ENCODE measurements around the gene IFIT2.
A peak's percentile ranks its signal among the peaks of the same experiment; 100 is the strongest.
"Not testable (repeated sequence)": the region's sequence is repeated elsewhere in the genome, so short reads cannot be mapped to it uniquely, and the experiment has no call there.

Gene IFIT2

GRCh38 chr10:89307269-89307577, 5.4 kb downstream of the IFIT2 start:
- no peak for DNase-seq (ENCODE audit: low spot score)

- no peak for DNase-seq (ENCODE audit: low spot score)
Observed at GRCh38 chr10:89308266-89308665, 6.4 kb downstream of the IFIT2 start.

DNA sequence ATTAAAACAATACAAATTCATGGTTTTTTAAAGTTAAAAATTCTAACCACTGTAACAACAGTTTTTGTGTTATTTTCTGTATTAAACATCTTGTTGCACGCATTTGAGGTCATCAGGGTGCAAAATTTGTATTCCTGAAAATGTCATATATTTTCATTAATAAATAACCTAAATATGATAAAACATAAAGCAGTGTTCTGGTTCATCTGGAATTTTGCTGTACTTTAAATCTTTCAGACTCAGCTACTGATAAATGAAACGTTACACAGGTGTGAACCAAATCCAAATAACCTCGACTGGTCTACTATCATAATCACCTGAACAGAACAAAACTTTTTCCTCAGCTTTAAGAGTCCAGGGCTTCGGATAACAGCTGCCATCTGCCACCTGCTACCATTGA, 6.9 kb downstream of the IFIT2 start:
- no peak for DNase-seq (ENCODE audit: low spot score)

DNA sequence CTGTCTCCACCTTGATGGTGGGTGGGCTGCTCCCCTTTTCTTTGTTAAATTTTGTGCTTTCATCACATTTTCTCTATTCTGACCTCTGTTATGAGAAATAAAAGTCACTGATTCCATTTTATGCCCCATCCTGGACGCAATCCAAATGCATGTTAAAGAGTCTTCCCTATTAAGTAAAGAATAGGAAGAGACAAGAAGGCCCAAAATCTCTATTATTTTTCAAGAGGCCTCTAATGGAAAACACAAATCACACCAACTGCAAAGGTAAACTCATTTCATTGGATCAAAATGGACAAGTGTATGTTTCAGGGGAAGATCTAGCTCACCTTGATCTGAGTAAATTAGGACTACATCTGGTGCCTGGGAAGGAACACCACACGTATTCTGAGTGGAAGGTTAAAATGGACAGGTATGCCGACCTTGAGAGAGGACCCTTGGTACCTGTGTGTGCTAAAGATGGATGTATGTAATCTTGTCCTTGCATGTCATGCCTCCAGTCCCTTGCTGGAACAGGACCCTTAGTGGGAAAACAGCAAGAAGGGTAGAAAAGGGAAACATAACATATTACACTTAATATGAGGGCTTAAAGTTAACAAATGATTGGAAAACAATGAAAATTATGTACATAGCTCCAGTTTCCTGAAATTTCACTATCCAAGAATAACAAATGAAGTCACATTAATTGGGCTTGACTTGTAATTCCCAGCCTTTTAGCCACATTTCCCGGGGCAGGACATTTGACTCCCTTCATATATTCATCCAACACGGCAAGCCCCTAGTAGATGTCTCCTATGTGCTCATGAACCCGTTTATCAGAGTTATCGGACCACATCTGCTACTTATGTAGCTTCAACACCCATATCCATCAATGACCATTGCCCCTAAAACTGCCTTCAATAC, 7.6 kb downstream of the IFIT2 start:
- no peak for DNase-seq (ENCODE audit: low spot score)

GRCh38 chr10:89310056-89310893, 8.4 kb downstream of the IFIT2 start:
- no peak for DNase-seq (ENCODE audit: low spot score)

GRCh38 chr10:89312973-89313372, 11.1 kb downstream of the IFIT2 start:
- no peak for DNase-seq (ENCODE audit: low spot score)

DNA sequence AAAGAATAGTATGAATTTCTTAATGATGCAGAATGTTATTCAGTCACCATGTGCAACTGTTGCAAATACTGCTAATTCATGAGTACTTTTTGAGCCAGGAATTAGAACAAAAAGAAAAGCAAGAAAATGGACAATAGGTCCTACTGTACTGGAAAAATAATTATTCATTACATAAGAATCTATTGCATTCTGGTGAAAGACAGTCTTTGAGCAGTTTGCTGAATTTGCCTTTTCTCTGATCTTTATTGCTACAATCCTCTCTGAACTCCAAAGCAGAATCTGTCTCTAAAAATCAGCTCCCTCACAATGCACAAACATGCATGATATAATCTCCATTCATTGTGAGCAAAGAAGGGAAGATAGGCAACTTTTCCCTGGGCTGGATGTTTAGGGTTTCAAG, 12.8 kb downstream of the IFIT2 start:
- no peak for DNase-seq (ENCODE audit: low spot score)

DNA sequence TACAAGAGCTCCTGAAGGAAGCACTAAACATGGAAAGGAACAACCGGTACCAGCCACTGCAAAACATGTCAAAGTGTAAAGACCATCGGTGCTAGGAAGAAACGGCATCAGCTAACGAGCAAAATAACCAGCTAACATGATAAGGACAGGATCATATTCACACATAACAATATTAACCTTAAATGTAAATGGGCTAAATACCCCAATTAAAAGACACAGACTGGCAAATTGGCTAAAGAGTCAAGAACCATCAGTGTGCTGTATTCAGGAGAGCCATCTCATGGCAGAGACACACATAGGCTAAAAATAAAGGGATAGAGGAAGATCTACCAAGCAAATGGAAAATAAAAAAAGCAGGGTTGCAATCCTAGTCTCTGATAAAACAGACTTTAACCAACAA, 16.2 kb downstream of the IFIT2 start:
- not testable (repeated sequence) for DNase-seq (ENCODE audit: low spot score)

- DNase-seq (ENCODE audit: low spot score) = not testable (repeated sequence)
Observed at GRCh38 chr10:89325081-89325480, 23.2 kb downstream of the IFIT2 start.

DNA sequence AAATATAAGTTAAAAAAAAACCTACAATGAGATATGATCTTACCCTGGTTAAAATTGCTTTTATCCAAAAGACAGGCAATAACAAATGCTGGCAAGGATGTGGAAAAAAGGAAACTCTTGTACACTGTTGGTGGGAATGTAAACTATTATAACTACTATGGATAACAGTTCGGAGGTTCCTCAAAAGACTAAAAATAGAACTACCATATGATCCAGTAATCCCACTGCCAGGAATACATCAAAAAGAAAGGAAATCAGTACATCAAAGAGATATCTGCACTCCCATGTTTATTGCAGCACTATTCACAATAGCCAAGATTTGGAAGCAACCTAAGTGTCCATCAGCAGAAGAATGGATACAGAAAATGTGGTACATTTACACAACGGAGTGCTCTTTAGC, 24.0 kb downstream of the IFIT2 start:
- not testable (repeated sequence) for DNase-seq (ENCODE audit: low spot score)

DNA sequence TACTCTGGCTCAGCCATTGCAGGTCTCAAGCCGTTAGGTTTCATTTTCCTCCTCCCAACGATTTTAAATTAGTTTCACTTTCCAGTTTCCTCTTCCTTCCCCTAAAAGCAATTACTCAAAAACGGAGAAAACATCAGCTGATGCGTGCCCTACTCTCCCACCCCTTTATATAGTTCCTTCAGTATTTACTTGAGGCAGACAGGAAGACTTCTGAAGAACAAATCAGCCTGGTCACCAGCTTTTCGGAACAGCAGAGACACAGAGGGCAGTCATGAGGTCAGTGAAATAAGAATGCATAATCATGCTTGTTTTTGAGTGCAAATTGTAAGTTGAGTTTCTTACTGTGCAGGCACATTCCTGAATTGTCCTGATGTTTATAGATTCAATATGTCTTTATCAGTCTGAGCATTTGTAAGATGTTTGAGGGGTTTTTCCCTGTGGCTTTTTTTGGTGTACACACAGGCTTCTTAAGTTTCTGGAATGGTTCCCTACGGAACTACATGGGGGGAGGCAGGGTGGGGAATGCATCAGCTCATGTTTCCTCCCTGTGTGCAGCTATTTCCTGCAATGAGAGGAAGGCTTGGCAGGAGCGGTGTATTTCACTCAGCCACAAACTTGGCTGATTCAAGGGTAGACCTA, 26.1 kb downstream of the IFIT2 start, which contains the start of gene IFIT3:
Gene IFIT3 (plus strand): TSS at position 195 of the 639 bp plus-strand sequence. CDS start 77 bp downstream, at position 272.
- DNase-seq (ENCODE audit: low spot score) = peak; percentile 78

DNA sequence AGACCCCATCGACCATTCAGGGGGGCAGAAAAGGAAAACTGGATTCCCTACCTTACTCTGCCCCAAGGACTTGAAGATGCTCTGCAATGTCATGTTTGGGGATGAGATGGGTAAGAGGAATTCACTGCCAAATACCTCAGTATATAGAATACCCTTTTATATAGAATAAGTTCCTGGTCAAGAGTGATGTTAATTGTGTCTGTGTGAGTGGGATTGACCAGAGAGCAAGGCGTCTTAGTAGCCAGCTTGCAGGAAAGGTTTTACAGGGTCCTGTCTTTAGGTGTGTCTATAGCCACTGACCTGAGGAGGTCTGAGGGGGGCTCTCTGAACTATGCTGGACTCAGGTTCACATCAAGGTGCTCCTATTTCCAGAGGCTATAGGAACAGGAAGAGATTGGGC, 27.3 kb downstream of the IFIT2 start:
- no peak for DNase-seq (ENCODE audit: low spot score)

- not testable (repeated sequence) for DNase-seq (ENCODE audit: low spot score)
Observed at GRCh38 chr10:89330014-89330413, 28.2 kb downstream of the IFIT2 start.

GRCh38 chr10:89330537-89331212, 28.8 kb downstream of the IFIT2 start:
- no peak for DNase-seq (ENCODE audit: low spot score)

- DNase-seq (ENCODE audit: low spot score) = not testable (repeated sequence)
Observed at GRCh38 chr10:89331487-89332122, 29.8 kb downstream of the IFIT2 start.

GRCh38 chr10:89332123-89332633, 30.3 kb downstream of the IFIT2 start:
- no peak for DNase-seq (ENCODE audit: low spot score)

DNA sequence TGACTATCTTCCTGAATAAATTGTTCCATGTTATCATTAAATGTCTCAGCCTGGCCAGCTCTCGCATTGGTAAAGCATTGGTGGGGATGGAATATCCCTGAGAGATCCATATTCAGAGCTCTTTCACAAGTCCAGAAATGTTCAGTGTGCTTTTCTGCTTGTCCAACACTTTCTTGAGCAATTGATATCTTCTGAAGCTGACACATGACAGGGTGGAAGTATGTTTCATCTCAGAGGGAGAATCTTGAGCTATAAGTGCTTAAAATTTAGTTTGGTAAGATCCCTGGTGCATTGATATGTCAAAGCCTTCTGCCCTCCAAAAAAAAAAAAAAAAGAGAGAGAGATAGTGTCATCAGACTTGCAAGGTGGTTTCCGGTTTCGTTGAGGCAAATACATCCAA, 33.4 kb downstream of the IFIT2 start:
- DNase-seq (ENCODE audit: low spot score) = no peak

GRCh38 chr10:89336241-89336640, 34.4 kb downstream of the IFIT2 start:
- no peak for DNase-seq (ENCODE audit: low spot score)

DNA sequence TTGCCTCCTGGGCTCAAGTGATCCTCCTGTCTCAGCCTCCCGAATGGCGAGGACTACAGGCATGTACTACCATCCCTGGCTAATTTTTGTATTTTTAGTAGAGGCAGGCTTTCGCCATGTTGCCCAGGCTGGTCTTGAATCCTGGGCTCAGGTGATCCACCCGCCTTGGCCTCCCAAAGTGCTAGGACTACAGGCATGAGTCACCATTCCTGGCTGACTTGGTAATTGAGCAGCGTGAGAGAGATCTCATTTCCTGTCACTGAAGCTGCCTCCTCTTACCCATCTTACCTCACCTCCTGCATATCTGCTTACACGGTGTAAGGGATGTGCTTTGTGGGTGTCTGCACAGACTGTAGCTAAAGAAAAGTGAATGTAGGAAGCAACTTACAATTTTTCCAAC, 35.6 kb downstream of the IFIT2 start:
- no peak for DNase-seq (ENCODE audit: low spot score)

DNA sequence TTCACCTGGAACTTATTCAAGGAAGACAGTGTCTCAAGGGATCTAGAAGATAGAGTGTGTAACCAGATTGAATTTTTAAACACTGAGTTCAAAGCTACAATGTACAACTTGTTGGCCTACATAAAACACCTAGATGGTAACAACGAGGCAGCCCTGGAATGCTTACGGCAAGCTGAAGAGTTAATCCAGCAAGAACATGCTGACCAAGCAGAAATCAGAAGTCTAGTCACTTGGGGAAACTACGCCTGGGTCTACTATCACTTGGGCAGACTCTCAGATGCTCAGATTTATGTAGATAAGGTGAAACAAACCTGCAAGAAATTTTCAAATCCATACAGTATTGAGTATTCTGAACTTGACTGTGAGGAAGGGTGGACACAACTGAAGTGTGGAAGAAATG, 36.9 kb downstream of the IFIT2 start:
- no peak for DNase-seq (ENCODE audit: low spot score)

GRCh38 chr10:89339875-89340274, 38.0 kb downstream of the IFIT2 start:
- no peak for DNase-seq (ENCODE audit: low spot score)

Data from iPS-NIHi11 (cell line).